Measurements from ENCODE around the gene NEK8. TPM values are rescaled to one million over a fixed set of nuclear protein-coding genes. Genes with fewer than 3 reads are reported as not detected.

NEK8 gene
- total RNA-seq (2014; rRNA removed; shearing (Covaris generic); ENCODE audit: low replicate concordance), result 2.2 and 3.5 TPM in 2 replicates

DNA sequence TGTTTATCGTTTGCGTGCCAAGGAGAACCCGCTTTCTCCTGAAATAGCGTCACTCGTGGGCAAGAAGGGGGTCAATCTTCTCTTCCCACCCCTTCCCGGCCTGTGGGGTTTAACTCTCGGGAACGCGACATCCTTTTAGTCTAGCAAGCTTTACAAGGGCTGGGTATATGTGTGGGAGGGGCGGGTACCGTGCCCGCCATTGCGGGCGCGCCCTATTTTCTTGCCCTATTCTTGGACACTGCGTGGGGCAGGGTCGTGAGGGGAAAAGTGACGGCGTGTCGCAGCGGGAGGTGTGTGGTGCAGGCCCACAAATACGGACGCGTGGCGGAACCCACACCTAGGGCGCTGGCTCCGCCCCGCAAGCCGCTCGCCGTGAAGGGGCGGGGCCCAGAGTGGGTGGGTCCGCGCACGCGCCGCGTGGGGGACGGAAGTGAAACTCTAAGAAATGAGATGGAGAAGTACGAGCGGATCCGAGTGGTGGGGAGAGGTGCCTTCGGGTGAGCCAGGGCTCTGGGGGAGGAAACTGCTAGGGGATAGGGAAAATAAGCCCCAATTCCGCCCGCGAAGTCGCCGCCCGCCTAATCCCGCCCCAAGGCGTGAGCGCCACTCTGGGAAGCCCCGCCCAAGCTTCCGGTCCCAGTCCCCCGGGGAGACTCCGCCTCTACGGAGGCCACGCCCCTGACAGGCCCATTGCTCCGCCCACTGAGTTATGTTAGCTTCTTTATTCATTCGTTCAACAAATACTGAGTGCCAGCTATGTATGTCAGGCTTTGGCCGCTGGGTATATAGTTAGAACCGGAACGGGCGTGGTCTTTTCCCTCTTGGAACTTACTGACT lies at the start of gene NEK8:
Gene NEK8, plus strand, starts transcription at position 425 of the 837 bp plus-strand sequence. Its CDS starts 26 bp downstream, at position 451.
- peak; percentile 96 for DNase-seq (ENCODE audit: low read depth)
- in situ Hi-C loops (cut with HindIII; ENCODE audit: low pct_unique_long_range_greater_than_20kb, low sequenced_read_pairs), result no loop called here

DNA sequence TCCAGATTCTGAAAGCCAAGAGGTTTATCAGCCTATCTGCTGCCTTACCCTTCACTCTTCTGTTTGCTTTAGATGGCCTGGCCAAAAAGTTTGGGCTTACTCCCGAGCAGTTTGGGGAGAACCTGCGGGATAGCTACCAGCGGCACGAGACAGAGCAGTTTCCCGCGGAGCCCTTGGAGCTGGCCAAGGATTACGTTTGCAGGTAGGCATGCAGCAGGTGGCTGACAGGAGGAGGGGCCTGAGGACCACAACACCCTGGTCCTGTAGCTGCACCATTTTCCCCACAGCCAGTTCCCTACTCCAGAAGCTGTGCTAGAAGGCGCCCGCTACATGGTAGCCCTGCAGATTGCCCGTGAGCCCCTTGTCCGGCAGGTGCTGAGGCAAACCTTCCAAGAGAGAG lies 45.9 kb upstream of the NEK8 start:
- DNase-seq (ENCODE audit: low read depth), result no peak
- in situ Hi-C loops (cut with HindIII; ENCODE audit: low pct_unique_long_range_greater_than_20kb, low sequenced_read_pairs), result no loop called here

GRCh38 chr17:28684963-28685362 lies 43.6 kb upstream of the NEK8 start:
- DNase-seq (ENCODE audit: low read depth), result peak; percentile 77
- in situ Hi-C loops (cut with HindIII; ENCODE audit: low pct_unique_long_range_greater_than_20kb, low sequenced_read_pairs), result no loop called here

DNA sequence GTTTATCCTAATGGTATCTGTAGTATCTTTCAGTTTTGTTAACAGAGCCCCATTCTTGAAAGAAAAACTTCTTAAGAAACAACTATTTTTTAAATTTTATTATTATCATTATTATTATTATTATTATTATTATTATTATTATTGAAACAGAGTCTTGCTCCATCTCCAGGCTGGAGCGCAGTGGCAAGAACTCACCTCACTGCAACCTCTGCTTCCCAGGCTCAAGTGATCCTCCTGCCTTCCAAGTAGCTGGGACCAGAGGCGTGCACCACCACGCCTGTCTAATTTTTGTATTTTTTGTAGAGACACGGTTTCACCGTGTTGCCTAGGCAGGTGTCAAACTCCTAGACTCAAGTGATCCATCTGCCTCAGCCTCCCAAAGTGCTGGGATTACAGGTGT lies 43.2 kb upstream of the NEK8 start:
- DNase-seq (ENCODE audit: low read depth), result no peak
- in situ Hi-C loops (cut with HindIII; ENCODE audit: low pct_unique_long_range_greater_than_20kb, low sequenced_read_pairs), result no loop called here

GRCh38 chr17:28686296-28686695 lies 42.3 kb upstream of the NEK8 start:
- in situ Hi-C loops (cut with HindIII; ENCODE audit: low pct_unique_long_range_greater_than_20kb, low sequenced_read_pairs), result no loop called here
- DNase-seq (ENCODE audit: low read depth), result no peak

GRCh38 chr17:28688481-28688880 lies 40.1 kb upstream of the NEK8 start:
- in situ Hi-C loops (cut with HindIII; ENCODE audit: low pct_unique_long_range_greater_than_20kb, low sequenced_read_pairs), result no loop called here
- DNase-seq (ENCODE audit: low read depth), result no peak

DNA sequence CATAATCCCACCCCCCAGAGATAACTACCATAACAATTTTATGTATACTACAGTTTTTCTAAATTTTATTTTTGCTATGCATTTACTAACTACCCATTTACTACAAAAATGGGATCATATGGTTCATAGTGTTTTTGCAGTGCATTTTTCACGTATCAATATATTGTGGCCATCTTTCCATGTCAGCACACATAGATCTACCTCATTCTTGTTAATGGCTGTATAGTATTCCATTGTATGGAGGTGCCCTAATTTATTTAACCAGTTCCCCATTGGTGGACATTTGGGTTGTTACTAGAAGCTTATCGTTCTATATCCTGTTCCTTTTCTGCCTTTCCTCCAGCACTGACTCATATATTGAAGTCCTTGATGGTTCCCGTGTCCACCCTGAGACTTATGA lies 39.6 kb upstream of the NEK8 start:
- DNase-seq (ENCODE audit: low read depth), result no peak
- in situ Hi-C loops (cut with HindIII; ENCODE audit: low pct_unique_long_range_greater_than_20kb, low sequenced_read_pairs), result no loop called here

GRCh38 chr17:28693869-28694268 lies 34.7 kb upstream of the NEK8 start:
- in situ Hi-C loops (cut with HindIII; ENCODE audit: low pct_unique_long_range_greater_than_20kb, low sequenced_read_pairs), result no loop called here
- DNase-seq (ENCODE audit: low read depth), result no peak

GRCh38 chr17:28698253-28698941 lies 30.2 kb upstream of the NEK8 start:
- peak; percentile 91 for DNase-seq (ENCODE audit: low read depth)
- in situ Hi-C loops (cut with HindIII; ENCODE audit: low pct_unique_long_range_greater_than_20kb, low sequenced_read_pairs), result no loop called here

- DNase-seq (ENCODE audit: low read depth), result no peak
- in situ Hi-C loops (cut with HindIII; ENCODE audit: low pct_unique_long_range_greater_than_20kb, low sequenced_read_pairs), result no loop called here
Measured at GRCh38 chr17:28700278-28700677, 28.3 kb upstream of the NEK8 start.

GRCh38 chr17:28700830-28701492 lies 27.6 kb upstream of the NEK8 start:
- in situ Hi-C loops (cut with HindIII; ENCODE audit: low pct_unique_long_range_greater_than_20kb, low sequenced_read_pairs), result no loop called here
- DNase-seq (ENCODE audit: low read depth), result no peak

DNA sequence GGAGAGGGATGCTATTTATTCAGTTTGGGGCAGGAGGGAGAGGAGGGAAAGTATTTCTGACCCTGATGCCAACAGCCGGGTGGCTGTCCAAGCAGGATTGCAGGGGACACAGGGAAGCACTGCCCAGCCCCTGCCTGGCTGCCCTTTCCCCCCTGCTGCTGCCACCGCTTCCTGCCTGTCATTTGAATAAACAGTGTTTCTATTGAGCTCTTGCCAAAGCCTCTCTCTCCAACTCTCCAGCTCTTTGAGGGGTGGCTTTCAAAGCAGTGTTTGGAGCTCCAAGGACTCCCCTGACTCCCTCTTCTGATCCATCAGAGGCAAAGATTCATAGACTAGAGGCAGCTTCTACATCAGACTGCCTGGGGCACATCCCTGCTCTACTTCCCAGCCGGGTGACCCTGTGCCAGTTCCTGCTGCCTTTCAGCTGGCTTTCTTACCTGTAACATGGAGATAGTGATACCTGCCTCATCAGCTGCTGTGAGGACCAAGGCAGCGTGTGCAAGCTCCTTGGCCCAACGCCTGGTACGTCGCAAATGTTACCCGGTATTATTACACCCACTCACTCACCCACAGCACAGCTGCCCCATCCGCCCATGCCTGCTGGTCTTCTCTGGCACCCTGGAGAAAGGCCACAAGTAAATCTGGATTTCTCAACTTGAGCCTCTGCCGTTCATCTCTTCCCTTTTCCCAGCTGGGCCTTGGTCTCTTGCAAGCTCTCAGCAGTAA lies 26.4 kb upstream of the NEK8 start:
- DNase-seq (ENCODE audit: low read depth), result no peak
- in situ Hi-C loops (cut with HindIII; ENCODE audit: low pct_unique_long_range_greater_than_20kb, low sequenced_read_pairs), result no loop called here

GRCh38 chr17:28702752-28703150 lies 25.8 kb upstream of the NEK8 start:
- in situ Hi-C loops (cut with HindIII; ENCODE audit: low pct_unique_long_range_greater_than_20kb, low sequenced_read_pairs), result no loop called here
- DNase-seq (ENCODE audit: low read depth), result no peak

GRCh38 chr17:28703552-28704218 lies 24.9 kb upstream of the NEK8 start:
- in situ Hi-C loops (cut with HindIII; ENCODE audit: low pct_unique_long_range_greater_than_20kb, low sequenced_read_pairs), result no loop called here
- DNase-seq (ENCODE audit: low read depth), result no peak

GRCh38 chr17:28704219-28704858 lies 24.2 kb upstream of the NEK8 start:
- in situ Hi-C loops (cut with HindIII; ENCODE audit: low pct_unique_long_range_greater_than_20kb, low sequenced_read_pairs), result no loop called here
- no peak for DNase-seq (ENCODE audit: low read depth)

DNA sequence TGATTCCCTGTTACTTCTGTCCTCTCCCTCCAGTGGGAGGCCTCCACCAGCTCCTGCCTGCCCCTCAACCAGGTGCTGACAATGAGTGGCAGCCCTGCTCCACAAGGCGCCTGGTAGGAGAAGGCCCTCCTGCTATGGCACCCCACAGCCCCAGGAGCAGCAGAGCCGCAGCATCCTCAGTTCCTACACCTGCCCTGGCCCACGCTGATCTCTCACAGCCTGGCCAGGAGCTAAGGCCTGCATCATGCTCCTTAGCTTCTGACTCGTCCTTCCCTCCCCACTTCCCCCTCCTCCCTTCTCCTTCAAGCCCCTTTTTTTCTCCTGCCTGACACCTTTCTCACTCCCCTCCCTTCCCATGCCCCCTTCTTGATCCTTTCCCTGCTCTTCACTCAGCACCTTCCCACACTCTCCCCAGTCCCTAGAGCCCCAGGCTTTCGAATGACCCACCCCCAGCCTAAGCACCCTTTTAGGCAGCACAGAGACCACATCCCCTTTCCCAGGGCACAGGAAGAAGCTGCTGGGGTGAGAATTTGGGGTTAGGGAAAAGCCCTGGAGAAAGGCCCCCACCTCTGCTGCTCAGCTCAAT lies 23.4 kb upstream of the NEK8 start:
- DNase-seq (ENCODE audit: low read depth), result no peak
- in situ Hi-C loops (cut with HindIII; ENCODE audit: low pct_unique_long_range_greater_than_20kb, low sequenced_read_pairs), result no loop called here

DNA sequence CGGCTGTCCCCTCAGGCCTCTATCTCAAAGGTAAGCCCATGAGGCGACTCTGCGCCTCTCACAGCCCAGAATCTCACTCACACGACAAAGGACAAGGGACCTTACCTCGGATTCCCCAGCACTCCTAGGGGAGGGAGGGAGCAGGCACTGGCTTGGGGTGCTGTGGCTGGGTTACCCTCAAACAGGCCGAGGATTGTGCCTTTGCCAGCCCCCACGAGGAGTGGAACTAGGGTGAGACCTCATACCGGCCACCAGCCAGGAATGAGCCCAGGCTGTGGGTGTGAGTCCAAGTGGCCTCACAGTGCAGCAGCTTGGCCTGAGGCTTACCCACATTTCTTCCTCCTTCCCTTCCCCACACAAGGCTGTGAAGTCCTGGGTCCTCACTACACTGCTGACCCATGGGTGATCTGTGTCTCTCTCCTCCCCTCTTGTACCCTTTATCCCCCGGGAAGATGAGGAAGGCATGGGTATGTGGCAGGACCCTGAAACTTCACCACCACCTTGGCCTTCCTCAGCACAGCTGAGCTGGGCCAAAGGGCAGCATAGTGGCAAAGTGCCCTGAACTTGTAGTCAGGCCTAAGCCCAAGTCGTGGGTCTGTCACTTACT lies 22.8 kb upstream of the NEK8 start:
- DNase-seq (ENCODE audit: low read depth), result no peak
- in situ Hi-C loops (cut with HindIII; ENCODE audit: low pct_unique_long_range_greater_than_20kb, low sequenced_read_pairs), result no loop called here
